K562 (cell line): ENCODE measurements around the gene NFE2. TPM values are rescaled to one million over a fixed set of nuclear protein-coding genes. Genes with fewer than 3 reads are reported as not detected.

Experiments
- EHMT2 ChIP-seq: fragments of 450-650 bp; IDR thresholded peaks from 2 replicates; pipeline ENCODE4 v1.6.1; 2018; ENCODE audit warnings: antibody characterized with exemption
- JUN ChIP-seq, 2 experiments: sonication (generic) in 1 of 2; formaldehyde crosslinking in 1 of 2; IDR thresholded peaks; 2 replicates each; pipeline versions ENCODE4 v1.6.1 to v1.8.0; 2012 to 2022; ENCODE audit warnings: borderline replicate concordance in 2 of 2, mild to moderate bottlenecking in 2 of 2, improper control_type of control experiment in 1 of 2, low read depth in 1 of 2, low read length in 1 of 2, missing genetic modification reagents in 1 of 2
- KDM4B ChIP-seq, 2 experiments: fragments of 450-650 bp in 1 of 2; sonication (generic) in 1 of 2; IDR thresholded peaks; 2 replicates each; pipeline ENCODE4 v1.6.1; 2016 to 2017; ENCODE audit warnings: borderline replicate concordance in 2 of 2, antibody characterized with exemption in 1 of 2, low read depth in 1 of 2, mild to moderate bottlenecking in 1 of 2
- MCM3 ChIP-seq: fragments of 450-650 bp; IDR thresholded peaks from 2 replicates; pipeline ENCODE4 v1.6.1; 2016
- PHTF2 ChIP-seq: fragments of 250-450 bp; sonication (Bioruptor Pico); IDR thresholded peaks from 2 replicates; pipeline ENCODE4 v1.5.0; 2021; ENCODE audit warnings: mild to moderate bottlenecking
- RFX7 ChIP-seq: fragments of 250-450 bp; sonication (Bioruptor Pico); IDR thresholded peaks from 2 replicates; pipeline ENCODE4 v1.5.1; 2021; ENCODE audit warnings: mild to moderate bottlenecking
- RHOXF2B ChIP-seq: fragments of 250-450 bp; sonication (Bioruptor Pico); conservative IDR thresholded peaks from 2 replicates; pipeline ENCODE4 v1.5.1; 2021
- TAF1 ChIP-seq: IDR thresholded peaks from 2 replicates; pipeline ENCODE4 v1.6.1; 2011; ENCODE audit warnings: mild to moderate bottlenecking, low read length, moderate library complexity; ENCODE audit not compliant: insufficient read depth, control insufficient read depth, severe bottlenecking; ENCODE audit errors: extremely low read depth
- TEAD2 ChIP-seq: fragments of 450-650 bp; IDR thresholded peaks from 2 replicates; pipeline ENCODE4 v1.6.1; 2016; ENCODE audit warnings: missing genetic modification characterization, control low read depth, missing compliant biosample characterization
- ZNF165 ChIP-seq: fragments of 250-450 bp; sonication (Bioruptor Pico); IDR thresholded peaks from 2 replicates; pipeline ENCODE4 v1.4.0; 2020; ENCODE audit warnings: borderline replicate concordance
- ZNF274 ChIP-seq: IDR thresholded peaks from 2 replicates; pipeline ENCODE4 v1.6.1; 2011; ENCODE audit warnings: low read depth, mild to moderate bottlenecking, low read length, moderate library complexity, borderline replicate concordance
- ZNF41 ChIP-seq: fragments of 250-450 bp; sonication (Bioruptor Pico); conservative IDR thresholded peaks from 2 replicates; pipeline ENCODE4 v1.4.0; 2020; ENCODE audit warnings: mild to moderate bottlenecking
- ZNF75A ChIP-seq: fragments of 450-650 bp; formaldehyde crosslinking; IDR thresholded peaks from 2 replicates; pipeline ENCODE4 v1.4.0; 2020; ENCODE audit warnings: mild to moderate bottlenecking
- ZNF76 ChIP-seq: fragments of 250-450 bp; sonication (Bioruptor Pico); IDR thresholded peaks from 2 replicates; pipeline ENCODE4 v1.4.0; 2020; ENCODE audit warnings: mild to moderate bottlenecking, moderate library complexity, borderline replicate concordance
- ZNF764 ChIP-seq: fragments of 250-450 bp; sonication (Bioruptor Pico); IDR thresholded peaks from 2 replicates; pipeline ENCODE4 v1.4.0; 2020; ENCODE audit warnings: low read depth, mild to moderate bottlenecking, moderate library complexity
- polyA plus RNA-seq, 8 experiments: library from polyadenylated mRNA; depleted of rRNA in 4 of 8; stranded (reverse) in 5 of 8; unstranded in 3 of 8; fragments of >200 nt; fragmentation: Nextera tagmentation in 2 of 8; fragmentation: Illumina TruSeq in 1 of 8; extraction: Ambion mirVana in 2 of 8; extraction: Trizol in 1 of 8; gene quantifications; 2 replicates each; pipeline versions ENCODE4 v1.2.1 to v1.2.3, GENCODE V29; 2011 to 2014; ENCODE audit warnings: inconsistent platforms in 1 of 8, missing spikeins in 1 of 8
- total RNA-seq, 7 experiments: library from RNA; depleted of rRNA in 6 of 7; stranded (reverse); fragments of >200 nt in 6 of 7; fragmentation: Illumina TruSeq in 2 of 7; extraction: Trizol in 2 of 7; gene quantifications; 2 replicates each; pipeline versions ENCODE4 v1.2.1 to v1.2.3, GENCODE V29; 2011 to 2021; ENCODE audit warnings: low replicate concordance in 1 of 7
- TF ChIP-seq, protein P1 (sequence below): sonication (generic); IDR thresholded peaks from 2 replicates; pipeline ENCODE4 v1.6.1; 2016
- TF ChIP-seq, protein P2 (sequence below): fragments of 450-650 bp; conservative IDR thresholded peaks from 2 replicates; pipeline ENCODE4 v1.6.1; 2016; ENCODE audit warnings: missing genetic modification characterization, low read depth, mild to moderate bottlenecking, control low read depth, missing compliant biosample characterization
- TF ChIP-seq, protein P3 (sequence below): fragments of 200-400 bp; formaldehyde crosslinking; IDR thresholded peaks from 2 replicates; pipeline ENCODE4 v1.6.1; 2017; ENCODE audit warnings: mild to moderate bottlenecking, low read depth, low read length, moderate library complexity
- TF ChIP-seq, protein P4 (sequence below), 2 experiments: IDR thresholded peaks in 1 of 2; conservative IDR thresholded peaks in 1 of 2; 2 replicates each; pipeline ENCODE4 v1.6.1; 2016; ENCODE audit warnings: low read depth in 2 of 2, mild to moderate bottlenecking in 1 of 2, missing compliant biosample characterization in 1 of 2, missing genetic modification characterization in 1 of 2, moderate library complexity in 1 of 2

Gene NFE2
- total and polyA plus RNA-seq, 9 of the 15 experiments (the other 6 are each of a cell fraction or from before 2014, with no cell fraction given), result 12.3 to 282 (median 208) TPM

DNA sequence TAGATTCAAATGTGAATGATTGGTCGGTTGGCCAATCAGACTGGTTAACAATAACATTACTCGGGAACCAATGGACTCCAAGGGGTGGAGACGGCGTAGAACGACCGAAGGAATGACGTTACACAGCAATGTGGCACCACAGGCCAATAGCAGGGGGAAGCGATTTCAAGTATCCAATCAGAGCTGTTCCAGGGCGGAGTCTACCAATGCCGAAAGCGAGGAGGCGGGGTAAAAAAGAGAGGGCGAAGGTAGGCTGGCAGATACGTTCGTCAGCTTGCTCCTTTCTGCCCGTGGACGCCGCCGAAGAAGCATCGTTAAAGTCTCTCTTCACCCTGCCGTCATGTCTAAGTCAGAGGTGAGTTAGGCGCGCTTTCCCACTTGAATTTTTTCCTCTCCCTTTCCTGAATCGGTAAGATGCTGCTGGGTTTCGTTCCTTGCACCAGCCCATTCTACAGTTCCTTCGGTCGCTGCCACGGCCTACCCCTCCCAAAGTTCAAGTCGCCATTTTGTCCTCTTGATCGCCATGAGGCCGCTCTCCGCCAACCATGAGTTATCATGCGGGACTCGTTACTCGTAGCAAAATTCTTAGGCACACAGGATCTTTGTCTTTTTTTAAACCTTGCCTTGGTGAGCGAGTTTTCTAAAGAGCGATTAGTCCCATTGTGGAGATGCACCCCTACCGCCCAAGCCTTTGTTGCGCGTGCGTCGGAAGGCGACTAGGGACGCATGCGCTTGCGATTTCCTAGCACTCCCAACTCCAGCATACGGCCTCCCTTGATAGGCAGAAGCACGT lies 20.2 kb downstream of the NFE2 start, which contains the start of gene HNRNPA1 (continued):
- TF ChIP-seq ZNF764 (no peak), JUN (IDR thresholded peaks at IDR 0.05; ENCODE audit: borderline replicate concordance, low read depth, low read length) (peak; percentile 17; the same call in 1 of the 2 replicates), JUN (CRISPR knock-in tag; IDR thresholded peaks at IDR 0.05; ENCODE audit: borderline replicate concordance) (no peak), TAF1 (peak; percentile 98), MCM3 (no peak), PHTF2 (CRISPR knock-in tag) (no peak), ZNF165 (CRISPR knock-in tag) (no peak), ZNF76 (0 out of 2 replicates have a peak, but pooled peaks have one; percentile 13), ZNF75A (no peak; the same call in 1 of the 2 replicates), EHMT2 (peak; percentile 22; the same call in 1 of the 2 replicates), TEAD2 (tag) (no peak), RFX7 (0 out of 2 replicates have a peak, but pooled peaks have one; percentile 14), ZNF274 (no peak), KDM4B (IDR thresholded peaks at IDR 0.05; ENCODE audit: borderline replicate concordance in 2 of 2, low read depth in 1 of 2) (peak in 1 of 2 experiments; percentile 52; a peak in 1 of 4 replicates), RHOXF2B (CRISPR knock-in tag) (peak; percentile 86; the same call in 1 of the 2 replicates), ZNF41 (CRISPR knock-in tag) (no peak)
- TF ChIP-seq, protein P1, sequence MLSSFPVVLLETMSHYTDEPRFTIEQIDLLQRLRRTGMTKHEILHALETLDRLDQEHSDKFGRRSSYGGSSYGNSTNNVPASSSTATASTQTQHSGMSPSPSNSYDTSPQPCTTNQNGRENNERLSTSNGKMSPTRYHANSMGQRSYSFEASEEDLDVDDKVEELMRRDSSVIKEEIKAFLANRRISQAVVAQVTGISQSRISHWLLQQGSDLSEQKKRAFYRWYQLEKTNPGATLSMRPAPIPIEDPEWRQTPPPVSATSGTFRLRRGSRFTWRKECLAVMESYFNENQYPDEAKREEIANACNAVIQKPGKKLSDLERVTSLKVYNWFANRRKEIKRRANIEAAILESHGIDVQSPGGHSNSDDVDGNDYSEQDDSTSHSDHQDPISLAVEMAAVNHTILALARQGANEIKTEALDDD, result peak; percentile 59
- TF ChIP-seq, protein P2, sequence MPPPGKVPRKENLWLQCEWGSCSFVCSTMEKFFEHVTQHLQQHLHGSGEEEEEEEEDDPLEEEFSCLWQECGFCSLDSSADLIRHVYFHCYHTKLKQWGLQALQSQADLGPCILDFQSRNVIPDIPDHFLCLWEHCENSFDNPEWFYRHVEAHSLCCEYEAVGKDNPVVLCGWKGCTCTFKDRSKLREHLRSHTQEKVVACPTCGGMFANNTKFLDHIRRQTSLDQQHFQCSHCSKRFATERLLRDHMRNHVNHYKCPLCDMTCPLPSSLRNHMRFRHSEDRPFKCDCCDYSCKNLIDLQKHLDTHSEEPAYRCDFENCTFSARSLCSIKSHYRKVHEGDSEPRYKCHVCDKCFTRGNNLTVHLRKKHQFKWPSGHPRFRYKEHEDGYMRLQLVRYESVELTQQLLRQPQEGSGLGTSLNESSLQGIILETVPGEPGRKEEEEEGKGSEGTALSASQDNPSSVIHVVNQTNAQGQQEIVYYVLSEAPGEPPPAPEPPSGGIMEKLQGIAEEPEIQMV, result no peak
- TF ChIP-seq, protein P3, sequence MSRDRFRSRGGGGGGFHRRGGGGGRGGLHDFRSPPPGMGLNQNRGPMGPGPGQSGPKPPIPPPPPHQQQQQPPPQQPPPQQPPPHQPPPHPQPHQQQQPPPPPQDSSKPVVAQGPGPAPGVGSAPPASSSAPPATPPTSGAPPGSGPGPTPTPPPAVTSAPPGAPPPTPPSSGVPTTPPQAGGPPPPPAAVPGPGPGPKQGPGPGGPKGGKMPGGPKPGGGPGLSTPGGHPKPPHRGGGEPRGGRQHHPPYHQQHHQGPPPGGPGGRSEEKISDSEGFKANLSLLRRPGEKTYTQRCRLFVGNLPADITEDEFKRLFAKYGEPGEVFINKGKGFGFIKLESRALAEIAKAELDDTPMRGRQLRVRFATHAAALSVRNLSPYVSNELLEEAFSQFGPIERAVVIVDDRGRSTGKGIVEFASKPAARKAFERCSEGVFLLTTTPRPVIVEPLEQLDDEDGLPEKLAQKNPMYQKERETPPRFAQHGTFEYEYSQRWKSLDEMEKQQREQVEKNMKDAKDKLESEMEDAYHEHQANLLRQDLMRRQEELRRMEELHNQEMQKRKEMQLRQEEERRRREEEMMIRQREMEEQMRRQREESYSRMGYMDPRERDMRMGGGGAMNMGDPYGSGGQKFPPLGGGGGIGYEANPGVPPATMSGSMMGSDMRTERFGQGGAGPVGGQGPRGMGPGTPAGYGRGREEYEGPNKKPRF, result no peak
- TF ChIP-seq, protein P4, sequence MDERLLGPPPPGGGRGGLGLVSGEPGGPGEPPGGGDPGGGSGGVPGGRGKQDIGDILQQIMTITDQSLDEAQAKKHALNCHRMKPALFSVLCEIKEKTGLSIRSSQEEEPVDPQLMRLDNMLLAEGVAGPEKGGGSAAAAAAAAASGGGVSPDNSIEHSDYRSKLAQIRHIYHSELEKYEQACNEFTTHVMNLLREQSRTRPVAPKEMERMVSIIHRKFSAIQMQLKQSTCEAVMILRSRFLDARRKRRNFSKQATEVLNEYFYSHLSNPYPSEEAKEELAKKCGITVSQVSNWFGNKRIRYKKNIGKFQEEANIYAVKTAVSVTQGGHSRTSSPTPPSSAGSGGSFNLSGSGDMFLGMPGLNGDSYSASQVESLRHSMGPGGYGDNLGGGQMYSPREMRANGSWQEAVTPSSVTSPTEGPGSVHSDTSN (CRISPR knock-in tag; IDR thresholded peaks at IDR 0.05; ENCODE audit: low read depth), result no peak; the same call in 1 of the 2 replicates
- TF ChIP-seq, protein P4 (tag; conservative IDR thresholded peaks at IDR 0.05; ENCODE audit: low read depth), result peak; percentile 99; the same call in 1 of the 2 replicates
